Measurements from ENCODE around the gene FADS3. TPM values are rescaled to one million over a fixed set of nuclear protein-coding genes. Genes with fewer than 3 reads are reported as not detected.
"Not testable (repeated sequence)": the region's sequence is repeated elsewhere in the genome, so short reads cannot be mapped to it uniquely, and the experiment has no call there.

The FADS3 gene
- total RNA-seq, 1 experiment from 2014 or later: 67.9 TPM

GRCh38 chr11:61883947-61884346 is 7.4 kb downstream of the FADS3 start:
- CTCF ChIA-PET: no interaction called here
- intact Hi-C loops (cut with micrococcal nuclease): no loop called here
- H3K27me3 ChIP-seq (ENCODE audit: low read length): no peaks in the 10 kb centered on the region

DNA sequence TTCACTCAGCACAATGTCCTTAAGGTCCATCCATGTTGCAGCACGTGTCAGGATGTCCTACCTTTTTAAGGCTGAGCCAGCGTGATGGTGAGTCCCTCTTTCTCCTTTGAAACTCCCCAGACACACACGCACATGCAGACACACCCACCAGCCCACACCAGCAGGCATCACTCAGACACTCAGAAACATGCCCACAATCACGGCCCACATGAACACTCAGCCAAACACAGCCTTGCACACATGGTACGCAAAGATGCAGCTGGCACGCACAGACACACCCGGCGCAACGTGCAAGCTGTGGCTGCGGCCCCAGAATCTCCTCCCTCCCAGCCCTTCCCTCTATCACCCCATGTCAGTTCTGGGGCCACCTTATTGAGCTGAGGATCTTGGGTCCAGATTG is 8.0 kb downstream of the FADS3 start:
- Histone ChIP-seq H2AFZ (ENCODE audit: low read length) (no peak overlapping the region), H3K36me3 (ENCODE audit: low read depth, low read length) (no peaks in the 10 kb centered on the region), H3K27me3 (ENCODE audit: low read length) (no peaks in the 10 kb centered on the region), H3K4me2 (ENCODE audit: low read length) (no peak overlapping the region), H3K9me2 (replicated peaks; ENCODE audit: low read length) (no peaks in the 10 kb centered on the region), H3F3A (ENCODE audit: low read length, unreplicated experiment) (no peaks in the 10 kb centered on the region), H3K9me3 (ENCODE audit: low read length) (no peaks in the 10 kb centered on the region), H3K4me3 (ENCODE audit: low read length) (no peak overlapping the region), H3K4me1 (ENCODE audit: insufficient read depth, low read length) (no peaks in the 10 kb centered on the region), H3K79me2 (ENCODE audit: low read length) (no peaks in the 10 kb centered on the region), H4K20me1 (ENCODE audit: low read length) (no peaks in the 10 kb centered on the region), H3K9ac (ENCODE audit: low read length) (no peak overlapping the region), H3K27ac (ENCODE audit: low read length) (no peak overlapping the region)
- POLR2A ChIA-PET (ENCODE audit: unreplicated experiment): no interaction called here
- CTCF ChIA-PET: no interaction called here
- ATAC-seq: no peak
- no TSS peak for BruUV-seq (replicated peaks)
- intact Hi-C loops (cut with micrococcal nuclease): no loop called here
- TF ChIP-seq EZH2 (IDR thresholded peaks at IDR 0.05; ENCODE audit: low read length, unreplicated experiment) (no peak), CTCF (conservative IDR thresholded peaks at IDR 0.05; ENCODE audit: low read depth, low read length) (no peak), EZH2phosphoT487 (IDR thresholded peaks at IDR 0.05; ENCODE audit: borderline replicate concordance, low read length) (no peak)
- DNase-seq: no peak

More at GRCh38 chr11:61883947-61884346, 7.4 kb downstream of the FADS3 start:
- ATAC-seq: no peak
- H3K79me2 ChIP-seq (ENCODE audit: low read length): no peaks in the 10 kb centered on the region
- no TSS peak for BruUV-seq (replicated peaks)
- H3K9me2 ChIP-seq (replicated peaks; ENCODE audit: low read length): no peaks in the 10 kb centered on the region
- H3K27ac ChIP-seq (ENCODE audit: low read length): no peak overlapping the region
- H3K4me1 ChIP-seq (ENCODE audit: insufficient read depth, low read length): no peaks in the 10 kb centered on the region
- no peak for DNase-seq
- no peak overlapping the region for H3K4me3 ChIP-seq (ENCODE audit: low read length)
- no peaks in the 10 kb centered on the region for H4K20me1 ChIP-seq (ENCODE audit: low read length)
- no peak overlapping the region for H3K4me2 ChIP-seq (ENCODE audit: low read length)
- H2AFZ ChIP-seq (ENCODE audit: low read length): no peak overlapping the region
- POLR2A ChIA-PET (ENCODE audit: unreplicated experiment): no interaction called here
- H3F3A ChIP-seq (ENCODE audit: low read length, unreplicated experiment): no peaks in the 10 kb centered on the region
- no peaks in the 10 kb centered on the region for H3K9me3 ChIP-seq (ENCODE audit: low read length)
- H3K36me3 ChIP-seq (ENCODE audit: low read depth, low read length): no peaks in the 10 kb centered on the region
- TF ChIP-seq EZH2 (IDR thresholded peaks at IDR 0.05; ENCODE audit: low read length, unreplicated experiment) (no peak), CTCF (conservative IDR thresholded peaks at IDR 0.05; ENCODE audit: low read depth, low read length) (no peak), EZH2phosphoT487 (IDR thresholded peaks at IDR 0.05; ENCODE audit: borderline replicate concordance, low read length) (no peak)
- no peak overlapping the region for H3K9ac ChIP-seq (ENCODE audit: low read length)

GRCh38 chr11:61882879-61883278 is 8.5 kb downstream of the FADS3 start:
- no peak overlapping the region for H3K4me2 ChIP-seq (ENCODE audit: low read length)
- H4K20me1 ChIP-seq (ENCODE audit: low read length): no peaks in the 10 kb centered on the region
- DNase-seq (no peak), ATAC-seq (no peak)
- H2AFZ ChIP-seq (ENCODE audit: low read length): no peak overlapping the region
- CTCF ChIA-PET: no interaction called here
- no peaks in the 10 kb centered on the region for H3K27me3 ChIP-seq (ENCODE audit: low read length)
- no peak overlapping the region for H3K9ac ChIP-seq (ENCODE audit: low read length)
- H3K4me1 ChIP-seq (ENCODE audit: insufficient read depth, low read length): no peaks in the 10 kb centered on the region
- no TSS peak for BruUV-seq (replicated peaks)
- POLR2A ChIA-PET (ENCODE audit: unreplicated experiment): no interaction called here
- H3K36me3 ChIP-seq (ENCODE audit: low read depth, low read length): no peaks in the 10 kb centered on the region
- TF ChIP-seq EZH2 (IDR thresholded peaks at IDR 0.05; ENCODE audit: low read length, unreplicated experiment) (no peak), EZH2phosphoT487 (IDR thresholded peaks at IDR 0.05; ENCODE audit: borderline replicate concordance, low read length) (no peak), CTCF (conservative IDR thresholded peaks at IDR 0.05; ENCODE audit: low read depth, low read length) (no peak)
- H3K79me2 ChIP-seq (ENCODE audit: low read length): no peaks in the 10 kb centered on the region
- intact Hi-C loops (cut with micrococcal nuclease): no loop called here
- H3K4me3 ChIP-seq (ENCODE audit: low read length): no peak overlapping the region
- H3K27ac ChIP-seq (ENCODE audit: low read length): no peak overlapping the region
- H3K9me3 ChIP-seq (ENCODE audit: low read length): no peaks in the 10 kb centered on the region
- H3F3A ChIP-seq (ENCODE audit: low read length, unreplicated experiment): no peaks in the 10 kb centered on the region
- no peaks in the 10 kb centered on the region for H3K9me2 ChIP-seq (replicated peaks; ENCODE audit: low read length)

DNA sequence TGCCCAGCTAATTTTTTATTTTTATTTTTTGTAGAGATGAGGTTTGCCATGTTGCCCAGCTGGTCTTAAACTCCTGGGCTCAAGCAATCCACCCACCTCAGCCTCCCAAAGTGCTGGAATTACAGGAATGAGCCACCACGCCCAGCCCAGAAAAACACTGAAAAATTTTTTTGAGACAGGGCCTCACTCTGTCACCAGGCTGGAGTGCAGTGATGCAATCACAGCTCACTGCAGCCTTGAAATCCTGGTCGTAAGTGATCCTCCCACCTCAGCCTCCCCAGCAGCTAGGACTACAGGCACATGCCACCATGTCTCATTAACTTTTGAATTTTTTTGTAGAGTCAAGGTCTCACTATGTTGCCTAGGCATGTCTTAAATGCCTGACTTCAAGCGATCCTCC is 9.1 kb downstream of the FADS3 start:
- H2AFZ ChIP-seq (ENCODE audit: low read length); H3K4me2 ChIP-seq (ENCODE audit: low read length); intact Hi-C loops (cut with micrococcal nuclease); H3K27me3 ChIP-seq (ENCODE audit: low read length); H3K9ac ChIP-seq (ENCODE audit: low read length); BruUV-seq (replicated peaks); CTCF ChIA-PET; H3K4me1 ChIP-seq (ENCODE audit: insufficient read depth, low read length); H3K4me3 ChIP-seq (ENCODE audit: low read length); H3K9me2 ChIP-seq (replicated peaks; ENCODE audit: low read length); POLR2A ChIA-PET (ENCODE audit: unreplicated experiment); H3K79me2 ChIP-seq (ENCODE audit: low read length); H4K20me1 ChIP-seq (ENCODE audit: low read length); H3K9me3 ChIP-seq (ENCODE audit: low read length); H3K27ac ChIP-seq (ENCODE audit: low read length); H3K36me3 ChIP-seq (ENCODE audit: low read depth, low read length); H3F3A ChIP-seq (ENCODE audit: low read length, unreplicated experiment): not testable (repeated sequence)
- peak; percentile 38 for DNase-seq
- ATAC-seq: peak; percentile 42
